Chondrocyte (in vitro differentiated cells): Measurements from ENCODE around the gene KLHL6. TPM values are rescaled to one million over a fixed set of nuclear protein-coding genes. Genes with fewer than 3 reads are reported as not detected.

ENCODE experiments used
- DNase-seq: peaks from one replicate; pipeline ENCODE4 v3.0.0; 2021; ENCODE audit warnings: mixed read lengths, low spot score
- H3K27ac Mint-ChIP-seq: one replicate; pipeline ENCODE4 v1.8.0; 2021; ENCODE audit warnings: mild to moderate bottlenecking, moderate library complexity, mixed read lengths; ENCODE audit not compliant: unreplicated experiment
- H3K27me3 Mint-ChIP-seq: 2 replicates; pipeline ENCODE4 v1.8.0; 2021; ENCODE audit warnings: low read depth, mixed read lengths
- H3K36me3 Mint-ChIP-seq: 2 replicates; pipeline ENCODE4 v1.8.0; 2021; ENCODE audit warnings: low read depth, mixed read lengths
- H3K4me1 Mint-ChIP-seq: 2 replicates; pipeline ENCODE4 v1.8.0; 2021; ENCODE audit warnings: low read depth, mild to moderate bottlenecking, mixed read lengths
- H3K4me3 Mint-ChIP-seq: one replicate; pipeline ENCODE4 v1.8.0; 2021; ENCODE audit warnings: mild to moderate bottlenecking, moderate library complexity, mixed read lengths; ENCODE audit not compliant: unreplicated experiment
- H3K9me3 Mint-ChIP-seq: 2 replicates; pipeline ENCODE4 v1.8.0; 2021; ENCODE audit warnings: low read depth, mixed read lengths
- CTCF ChIP-seq: fragments of 200-600 bp; sonication (generic); IDR thresholded peaks from 2 replicates; pipeline ENCODE4 v1.5.0; 2021; ENCODE audit warnings: antibody characterized with exemption, mild to moderate bottlenecking, moderate library complexity
- total RNA-seq: library from RNA; stranded (reverse); gene quantifications from 3 replicates; pipeline ENCODE4 v1.2.1, GENCODE V29; 2021

The KLHL6 gene
- total RNA-seq, 1 donor from 2014 or later = not detected

GRCh38 chr3:183449391-183449790 lies 106.1 kb downstream of the KLHL6 start:
- TF ChIP-seq CTCF = peak; percentile 41
- Mint-ChIP-seq H3K27ac (no peak overlapping the region), H3K27me3 (no peaks in the 10 kb centered on the region), H3K36me3 (peaks cover 5% of the 10 kb centered on the region), H3K4me1 (peaks cover 27% of the 10 kb centered on the region), H3K9me3 (peaks cover 3% of the 10 kb centered on the region), H3K4me3 (no peak overlapping the region)
- DNase-seq = no peak

GRCh38 chr3:183448369-183449128 lies 107.0 kb downstream of the KLHL6 start:
- Mint-ChIP-seq H3K36me3 (peaks cover 6% of the 10 kb centered on the region), H3K4me3 (peak overlapping the region; percentile 98), H3K27ac (peak overlapping the region; percentile 28), H3K4me1 (peaks cover 27% of the 10 kb centered on the region), H3K27me3 (peaks cover 2% of the 10 kb centered on the region), H3K9me3 (peaks cover 9% of the 10 kb centered on the region)
- DNase-seq = no peak
- no peak for TF ChIP-seq CTCF

GRCh38 chr3:183447206-183448001 lies 108.1 kb downstream of the KLHL6 start:
- peaks cover 8% of the 10 kb centered on the region for H3K27me3 Mint-ChIP-seq
- peak; percentile 94 for DNase-seq
- H3K27ac Mint-ChIP-seq = peak overlapping the region; percentile 96
- H3K4me3 Mint-ChIP-seq = peak overlapping the region; percentile 98
- peaks cover 27% of the 10 kb centered on the region for H3K4me1 Mint-ChIP-seq
- TF ChIP-seq CTCF = peak; percentile 50
- H3K9me3 Mint-ChIP-seq = peaks cover 21% of the 10 kb centered on the region
- peaks cover 12% of the 10 kb centered on the region for H3K36me3 Mint-ChIP-seq

GRCh38 chr3:183446838-183447205 lies 108.7 kb downstream of the KLHL6 start:
- TF ChIP-seq CTCF = no peak
- Mint-ChIP-seq H3K27me3 (peaks cover 11% of the 10 kb centered on the region), H3K4me1 (peaks cover 27% of the 10 kb centered on the region), H3K9me3 (peaks cover 24% of the 10 kb centered on the region), H3K4me3 (peak overlapping the region; percentile 98), H3K27ac (no peak overlapping the region), H3K36me3 (peaks cover 9% of the 10 kb centered on the region)
- DNase-seq = no peak

GRCh38 chr3:183444748-183445147 lies 110.8 kb downstream of the KLHL6 start:
- H3K9me3 Mint-ChIP-seq = peaks cover 31% of the 10 kb centered on the region
- DNase-seq = no peak
- H3K4me1 Mint-ChIP-seq = peaks cover 23% of the 10 kb centered on the region
- H3K27ac Mint-ChIP-seq = no peak overlapping the region
- H3K27me3 Mint-ChIP-seq = peaks cover 12% of the 10 kb centered on the region
- no peak for TF ChIP-seq CTCF
- H3K36me3 Mint-ChIP-seq = peaks cover 9% of the 10 kb centered on the region
- no peak overlapping the region for H3K4me3 Mint-ChIP-seq
